HL-60 (cell line): Measurements from ENCODE around the gene HNRNPUL1.

Source experiments
- DNase-seq, 2 experiments: peaks; one replicate each; pipeline ENCODE4 v3.0.0-alpha.2; 2010 to 2020; ENCODE audit warnings: low read depth in 1 of 2, low spot score in 1 of 2
- H3K27ac ChIP-seq: fragments of 250-450 bp; sonication (Bioruptor Pico); replicated peaks from 2 replicates; pipeline ENCODE4 v1.5.1; 2020; ENCODE audit warnings: mild to moderate bottlenecking, moderate library complexity
- H3K27me3 ChIP-seq: fragments of 250-450 bp; sonication (Bioruptor Pico); 2 replicates; pipeline ENCODE4 v1.5.1; 2021; ENCODE audit warnings: mild to moderate bottlenecking, moderate library complexity; ENCODE audit not compliant: insufficient read depth, poor library complexity, severe bottlenecking
- H3K4me3 ChIP-seq: replicated peaks from 2 replicates; pipeline ENCODE4 v1.5.1; 2011; ENCODE audit warnings: mild to moderate bottlenecking, control low read depth, low read length; ENCODE audit not compliant: insufficient read depth
- GABPA ChIP-seq: IDR thresholded peaks from 2 replicates; pipeline ENCODE4 v1.6.1; 2012; ENCODE audit warnings: low read depth
- POLR2AphosphoS5 ChIP-seq: IDR thresholded peaks from 2 replicates; pipeline ENCODE4 v1.6.1; 2012; ENCODE audit warnings: low read depth
- SPI1 ChIP-seq: IDR thresholded peaks from 2 replicates; pipeline ENCODE4 v1.6.1; 2012; ENCODE audit warnings: low read depth, mild to moderate bottlenecking, borderline replicate concordance
- TF ChIP-seq, protein P1 (sequence below): IDR thresholded peaks from one replicate; pipeline ENCODE4 v1.5.1; 2011; ENCODE audit warnings: low read length, control low read depth, inconsistent platforms; ENCODE audit not compliant: insufficient read depth
- TF ChIP-seq, protein P2 (sequence below): IDR thresholded peaks from 2 replicates; pipeline ENCODE4 v1.6.1; 2012; ENCODE audit warnings: low read depth; ENCODE audit not compliant: insufficient replicate concordance

Gene HNRNPUL1

DNA sequence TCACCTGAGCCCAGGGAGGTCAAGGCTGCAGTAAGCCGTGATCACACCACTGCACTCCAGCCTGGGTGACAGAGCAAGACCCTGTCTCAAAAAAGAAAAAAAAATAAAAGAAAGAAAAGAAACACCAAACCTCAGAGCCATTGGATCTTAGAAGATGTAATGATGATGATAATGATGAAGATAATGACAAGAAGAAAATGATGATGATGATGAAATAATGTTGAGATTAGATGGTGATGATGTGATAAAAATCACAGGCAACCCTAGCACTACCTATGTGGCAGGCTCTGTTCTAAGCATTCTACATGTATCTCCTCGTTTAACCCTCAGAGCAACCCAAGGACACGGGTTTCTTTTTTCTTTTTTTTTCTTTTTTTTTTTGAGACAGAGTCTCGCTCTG is 20.1 kb upstream of the HNRNPUL1 start:
- TF ChIP-seq, protein P1, sequence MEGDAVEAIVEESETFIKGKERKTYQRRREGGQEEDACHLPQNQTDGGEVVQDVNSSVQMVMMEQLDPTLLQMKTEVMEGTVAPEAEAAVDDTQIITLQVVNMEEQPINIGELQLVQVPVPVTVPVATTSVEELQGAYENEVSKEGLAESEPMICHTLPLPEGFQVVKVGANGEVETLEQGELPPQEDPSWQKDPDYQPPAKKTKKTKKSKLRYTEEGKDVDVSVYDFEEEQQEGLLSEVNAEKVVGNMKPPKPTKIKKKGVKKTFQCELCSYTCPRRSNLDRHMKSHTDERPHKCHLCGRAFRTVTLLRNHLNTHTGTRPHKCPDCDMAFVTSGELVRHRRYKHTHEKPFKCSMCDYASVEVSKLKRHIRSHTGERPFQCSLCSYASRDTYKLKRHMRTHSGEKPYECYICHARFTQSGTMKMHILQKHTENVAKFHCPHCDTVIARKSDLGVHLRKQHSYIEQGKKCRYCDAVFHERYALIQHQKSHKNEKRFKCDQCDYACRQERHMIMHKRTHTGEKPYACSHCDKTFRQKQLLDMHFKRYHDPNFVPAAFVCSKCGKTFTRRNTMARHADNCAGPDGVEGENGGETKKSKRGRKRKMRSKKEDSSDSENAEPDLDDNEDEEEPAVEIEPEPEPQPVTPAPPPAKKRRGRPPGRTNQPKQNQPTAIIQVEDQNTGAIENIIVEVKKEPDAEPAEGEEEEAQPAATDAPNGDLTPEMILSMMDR = no peak
- TF ChIP-seq SPI1 (no peak), POLR2AphosphoS5 (no peak), GABPA (no peak)
- TF ChIP-seq, protein P2, sequence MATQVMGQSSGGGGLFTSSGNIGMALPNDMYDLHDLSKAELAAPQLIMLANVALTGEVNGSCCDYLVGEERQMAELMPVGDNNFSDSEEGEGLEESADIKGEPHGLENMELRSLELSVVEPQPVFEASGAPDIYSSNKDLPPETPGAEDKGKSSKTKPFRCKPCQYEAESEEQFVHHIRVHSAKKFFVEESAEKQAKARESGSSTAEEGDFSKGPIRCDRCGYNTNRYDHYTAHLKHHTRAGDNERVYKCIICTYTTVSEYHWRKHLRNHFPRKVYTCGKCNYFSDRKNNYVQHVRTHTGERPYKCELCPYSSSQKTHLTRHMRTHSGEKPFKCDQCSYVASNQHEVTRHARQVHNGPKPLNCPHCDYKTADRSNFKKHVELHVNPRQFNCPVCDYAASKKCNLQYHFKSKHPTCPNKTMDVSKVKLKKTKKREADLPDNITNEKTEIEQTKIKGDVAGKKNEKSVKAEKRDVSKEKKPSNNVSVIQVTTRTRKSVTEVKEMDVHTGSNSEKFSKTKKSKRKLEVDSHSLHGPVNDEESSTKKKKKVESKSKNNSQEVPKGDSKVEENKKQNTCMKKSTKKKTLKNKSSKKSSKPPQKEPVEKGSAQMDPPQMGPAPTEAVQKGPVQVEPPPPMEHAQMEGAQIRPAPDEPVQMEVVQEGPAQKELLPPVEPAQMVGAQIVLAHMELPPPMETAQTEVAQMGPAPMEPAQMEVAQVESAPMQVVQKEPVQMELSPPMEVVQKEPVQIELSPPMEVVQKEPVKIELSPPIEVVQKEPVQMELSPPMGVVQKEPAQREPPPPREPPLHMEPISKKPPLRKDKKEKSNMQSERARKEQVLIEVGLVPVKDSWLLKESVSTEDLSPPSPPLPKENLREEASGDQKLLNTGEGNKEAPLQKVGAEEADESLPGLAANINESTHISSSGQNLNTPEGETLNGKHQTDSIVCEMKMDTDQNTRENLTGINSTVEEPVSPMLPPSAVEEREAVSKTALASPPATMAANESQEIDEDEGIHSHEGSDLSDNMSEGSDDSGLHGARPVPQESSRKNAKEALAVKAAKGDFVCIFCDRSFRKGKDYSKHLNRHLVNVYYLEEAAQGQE = no peak
- no peak for DNase-seq
- H3K27ac ChIP-seq = no peak overlapping the region
- no peak overlapping the region for H3K4me3 ChIP-seq
- no peaks in the 10 kb centered on the region for H3K27me3 ChIP-seq

DNA sequence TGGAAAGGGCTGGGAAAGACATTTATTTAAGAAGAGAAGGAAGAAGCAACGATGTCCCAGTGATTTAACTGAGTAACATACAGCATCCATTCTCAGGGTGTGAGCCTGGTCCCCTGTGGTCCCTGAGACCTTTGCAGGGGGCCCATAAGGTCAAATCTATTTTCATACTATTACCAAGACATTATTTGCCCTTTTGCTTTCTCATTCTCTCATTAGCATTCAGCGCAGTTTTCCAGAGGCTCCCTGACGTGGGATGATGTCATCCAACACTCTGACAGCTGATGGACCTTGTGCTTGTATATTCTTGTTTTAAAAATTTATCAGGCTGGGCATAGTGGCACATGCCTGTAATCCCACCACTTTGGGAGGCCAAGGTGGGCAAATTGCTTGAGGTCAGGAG is 18.3 kb upstream of the HNRNPUL1 start:
- Histone ChIP-seq H3K27me3 (no peaks in the 10 kb centered on the region), H3K27ac (no peak overlapping the region), H3K4me3 (no peak overlapping the region)
- TF ChIP-seq, protein P1 = no peak
- TF ChIP-seq, protein P2 = no peak
- TF ChIP-seq SPI1 (no peak), POLR2AphosphoS5 (no peak), GABPA (no peak)
- no peak for DNase-seq

DNA sequence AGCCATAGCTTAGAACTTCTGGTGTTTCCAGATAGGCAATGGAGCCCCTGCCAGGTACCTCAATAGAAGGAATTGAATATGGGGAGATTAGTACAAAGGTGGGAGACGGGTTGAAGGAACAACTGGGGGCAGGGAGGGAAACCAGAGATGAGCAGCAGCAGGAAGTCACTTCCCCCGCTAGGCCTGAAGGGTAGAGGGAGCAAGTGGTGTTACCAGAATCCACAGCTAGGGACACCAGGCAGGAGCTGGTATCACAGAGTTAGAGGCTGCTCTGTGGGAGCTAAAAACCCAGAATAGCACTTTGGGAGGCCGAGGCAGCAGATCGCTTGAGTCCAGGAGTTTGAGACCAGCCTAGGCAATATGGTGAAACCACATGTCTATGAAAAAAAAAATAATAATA is 15.3 kb upstream of the HNRNPUL1 start:
- no peaks in the 10 kb centered on the region for H3K27me3 ChIP-seq
- TF ChIP-seq POLR2AphosphoS5 (no peak), SPI1 (no peak)
- TF ChIP-seq, protein P1 = no peak
- TF ChIP-seq, protein P2 = no peak
- no peak for DNase-seq
- no peak overlapping the region for H3K4me3 ChIP-seq
- H3K27ac ChIP-seq = no peak overlapping the region
